ENCODE measurements around the gene CREB3.

CREB3 gene

GRCh38 chr9:35741740-35742139, 9.3 kb downstream of the CREB3 start:
- Histone ChIP-seq H3K9ac (ENCODE audit: low read length) (no peak overlapping the region), H3K27me3 (ENCODE audit: low read length) (no peaks in the 10 kb centered on the region), H3K9me2 (replicated peaks; ENCODE audit: insufficient read depth, low read length) (no peaks in the 10 kb centered on the region), H3F3A (ENCODE audit: insufficient read depth) (no peaks in the 10 kb centered on the region), H3K4me2 (ENCODE audit: low read depth, low read length, poor library complexity, severe bottlenecking) (no peak overlapping the region), H3K4me3 (ENCODE audit: insufficient read depth, low read length, poor library complexity, severe bottlenecking) (no peak overlapping the region), H3K36me3 (ENCODE audit: low read length) (peaks cover 10% of the 10 kb centered on the region; the same call in 1 of the 2 replicates), H3K27ac (ENCODE audit: low read depth, low read length) (no peak overlapping the region), H3K79me2 (ENCODE audit: insufficient read depth, low read length) (peaks cover 15% of the 10 kb centered on the region), H4K20me1 (ENCODE audit: low read depth, low read length) (no peaks in the 10 kb centered on the region), H2AFZ (ENCODE audit: low read depth, low read length, severe bottlenecking) (no peak overlapping the region), H3K9me3 (ENCODE audit: insufficient read depth, low read length) (no peaks in the 10 kb centered on the region)
- no peak for TF ChIP-seq EZH2phosphoT487 (conservative IDR thresholded peaks at IDR 0.05; ENCODE audit: low read length)
- TF ChIP-seq CTCF (IDR thresholded peaks at IDR 0.05; ENCODE audit: insufficient read depth, low read length, poor library complexity, severe bottlenecking): no peak

- Histone ChIP-seq H3F3A (ENCODE audit: insufficient read depth) (no peaks in the 10 kb centered on the region), H3K27me3 (ENCODE audit: low read length) (no peaks in the 10 kb centered on the region), H4K20me1 (ENCODE audit: low read depth, low read length) (peaks cover 8% of the 10 kb centered on the region; the same call in 1 of the 2 replicates), H3K9ac (ENCODE audit: low read length) (no peak overlapping the region), H3K4me2 (ENCODE audit: low read depth, low read length, poor library complexity, severe bottlenecking) (no peak overlapping the region), H3K27ac (ENCODE audit: low read depth, low read length) (no peak overlapping the region), H3K79me2 (ENCODE audit: insufficient read depth, low read length) (peaks cover 32% of the 10 kb centered on the region), H3K9me2 (replicated peaks; ENCODE audit: insufficient read depth, low read length) (no peaks in the 10 kb centered on the region), H2AFZ (ENCODE audit: low read depth, low read length, severe bottlenecking) (no peak overlapping the region), H3K9me3 (ENCODE audit: insufficient read depth, low read length) (no peaks in the 10 kb centered on the region), H3K36me3 (ENCODE audit: low read length) (peaks cover 10% of the 10 kb centered on the region; the same call in 1 of the 2 replicates), H3K4me3 (ENCODE audit: insufficient read depth, low read length, poor library complexity, severe bottlenecking) (no peak overlapping the region)
- TF ChIP-seq CTCF (IDR thresholded peaks at IDR 0.05; ENCODE audit: insufficient read depth, low read length, poor library complexity, severe bottlenecking) (no peak), EZH2phosphoT487 (conservative IDR thresholded peaks at IDR 0.05; ENCODE audit: low read length) (no peak)
Observed at GRCh38 chr9:35743452-35743851, 11.0 kb downstream of the CREB3 start.

GRCh38 chr9:35743880-35744518, 11.5 kb downstream of the CREB3 start:
- H3F3A ChIP-seq (ENCODE audit: insufficient read depth): no peaks in the 10 kb centered on the region
- H3K9ac ChIP-seq (ENCODE audit: low read length): no peak overlapping the region
- H3K27me3 ChIP-seq (ENCODE audit: low read length): no peaks in the 10 kb centered on the region
- H4K20me1 ChIP-seq (ENCODE audit: low read depth, low read length): peaks cover 8% of the 10 kb centered on the region; the same call in 1 of the 2 replicates
- no peak overlapping the region for H3K27ac ChIP-seq (ENCODE audit: low read depth, low read length)
- H3K4me2 ChIP-seq (ENCODE audit: low read depth, low read length, poor library complexity, severe bottlenecking): no peak overlapping the region
- H3K79me2 ChIP-seq (ENCODE audit: insufficient read depth, low read length): peaks cover 36% of the 10 kb centered on the region
- TF ChIP-seq EZH2phosphoT487 (conservative IDR thresholded peaks at IDR 0.05; ENCODE audit: low read length) (no peak), CTCF (IDR thresholded peaks at IDR 0.05; ENCODE audit: insufficient read depth, low read length, poor library complexity, severe bottlenecking) (no peak)
- H2AFZ ChIP-seq (ENCODE audit: low read depth, low read length, severe bottlenecking): no peak overlapping the region
- no peaks in the 10 kb centered on the region for H3K9me3 ChIP-seq (ENCODE audit: insufficient read depth, low read length)
- no peaks in the 10 kb centered on the region for H3K9me2 ChIP-seq (replicated peaks; ENCODE audit: insufficient read depth, low read length)
- peaks cover 10% of the 10 kb centered on the region; the same call in 1 of the 2 replicates for H3K36me3 ChIP-seq (ENCODE audit: low read length)
- H3K4me3 ChIP-seq (ENCODE audit: insufficient read depth, low read length, poor library complexity, severe bottlenecking): no peak overlapping the region

Data from SU-DHL-6 (cell line).